Ammon's horn (tissue), 1 donor: Measurements from ENCODE around the gene SLC30A2.
A peak's percentile ranks its signal among the peaks of the same experiment; 100 is the strongest.

ENCODE experiments used
- DNase-seq: peaks from one replicate; pipeline ENCODE4 v3.0.0-alpha.2; 2016; ENCODE audit warnings: low spot score

Gene SLC30A2

GRCh38 chr1:25996966-25997827 is 48.7 kb downstream of the SLC30A2 start:
- DNase-seq, result peak; percentile 42

- no peak for DNase-seq
Observed at GRCh38 chr1:25994402-25995150, 51.3 kb downstream of the SLC30A2 start.

GRCh38 chr1:25993197-25993951 is 52.5 kb downstream of the SLC30A2 start:
- no peak for DNase-seq

GRCh38 chr1:25992689-25993171 is 53.2 kb downstream of the SLC30A2 start:
- DNase-seq, result no peak

- DNase-seq, result no peak
Observed at GRCh38 chr1:25991937-25992688, 53.8 kb downstream of the SLC30A2 start.

- DNase-seq, result no peak
Observed at GRCh38 chr1:25990702-25991395, 55.1 kb downstream of the SLC30A2 start.

- DNase-seq, result no peak
Observed at GRCh38 chr1:25990251-25990650, 55.7 kb downstream of the SLC30A2 start.

- DNase-seq, result no peak
Observed at GRCh38 chr1:25989440-25990234, 56.3 kb downstream of the SLC30A2 start.

- no peak for DNase-seq
Observed at GRCh38 chr1:25987951-25988350, 58.0 kb downstream of the SLC30A2 start.
